GM12864 (cell line): ENCODE data around the gene KDM4B.

ENCODE experiments used
- DNase-seq: peaks from one replicate; pipeline ENCODE4 v3.0.0-alpha.2; 2011; ENCODE audit warnings: low read depth
- H3K4me3 ChIP-seq: 2 replicates; pipeline ENCODE4 v1.5.1; 2011; ENCODE audit warnings: mild to moderate bottlenecking, low read depth, low read length, control low read depth
- TF ChIP-seq, protein P1 (sequence below): IDR thresholded peaks from 2 replicates; pipeline ENCODE4 v1.5.1; 2011; ENCODE audit warnings: low read depth, mild to moderate bottlenecking, moderate library complexity, low read length, control low read depth, inconsistent platforms; ENCODE audit errors: missing control alignments

KDM4B gene

GRCh38 chr19:5006201-5006600 lies 37.3 kb downstream of the KDM4B start:
- H3K4me3 ChIP-seq, result no peak overlapping the region
- DNase-seq, result no peak
- TF ChIP-seq, protein P1, sequence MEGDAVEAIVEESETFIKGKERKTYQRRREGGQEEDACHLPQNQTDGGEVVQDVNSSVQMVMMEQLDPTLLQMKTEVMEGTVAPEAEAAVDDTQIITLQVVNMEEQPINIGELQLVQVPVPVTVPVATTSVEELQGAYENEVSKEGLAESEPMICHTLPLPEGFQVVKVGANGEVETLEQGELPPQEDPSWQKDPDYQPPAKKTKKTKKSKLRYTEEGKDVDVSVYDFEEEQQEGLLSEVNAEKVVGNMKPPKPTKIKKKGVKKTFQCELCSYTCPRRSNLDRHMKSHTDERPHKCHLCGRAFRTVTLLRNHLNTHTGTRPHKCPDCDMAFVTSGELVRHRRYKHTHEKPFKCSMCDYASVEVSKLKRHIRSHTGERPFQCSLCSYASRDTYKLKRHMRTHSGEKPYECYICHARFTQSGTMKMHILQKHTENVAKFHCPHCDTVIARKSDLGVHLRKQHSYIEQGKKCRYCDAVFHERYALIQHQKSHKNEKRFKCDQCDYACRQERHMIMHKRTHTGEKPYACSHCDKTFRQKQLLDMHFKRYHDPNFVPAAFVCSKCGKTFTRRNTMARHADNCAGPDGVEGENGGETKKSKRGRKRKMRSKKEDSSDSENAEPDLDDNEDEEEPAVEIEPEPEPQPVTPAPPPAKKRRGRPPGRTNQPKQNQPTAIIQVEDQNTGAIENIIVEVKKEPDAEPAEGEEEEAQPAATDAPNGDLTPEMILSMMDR, result no peak

DNA sequence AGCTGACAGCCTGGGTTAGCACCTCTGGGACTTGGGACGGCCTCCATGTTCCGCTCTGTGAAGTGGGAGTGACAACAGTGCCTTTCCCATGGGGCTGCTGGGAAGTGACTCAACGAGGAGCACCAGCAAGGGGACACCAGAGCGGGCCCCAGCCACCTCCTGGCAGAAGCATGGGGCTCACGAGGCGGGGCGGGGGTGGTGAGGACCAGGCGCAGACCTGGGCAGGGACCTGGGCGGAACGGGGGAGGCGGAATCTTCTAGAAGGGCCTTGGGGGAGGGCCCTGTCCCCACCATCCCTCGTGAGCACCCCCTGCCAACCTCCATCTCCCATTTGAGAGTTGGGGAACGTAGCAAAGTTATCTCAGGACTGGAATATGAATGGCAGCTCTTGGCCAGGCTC lies 37.9 kb downstream of the KDM4B start:
- TF ChIP-seq, protein P1, result no peak
- no peak overlapping the region for H3K4me3 ChIP-seq
- no peak for DNase-seq

- no peak for DNase-seq
- TF ChIP-seq, protein P1, result no peak
Observed at GRCh38 chr19:5011476-5012238, 42.7 kb downstream of the KDM4B start.

GRCh38 chr19:5012688-5013457 lies 44.0 kb downstream of the KDM4B start:
- DNase-seq, result no peak
- TF ChIP-seq, protein P1, result no peak
- no peak overlapping the region for H3K4me3 ChIP-seq

More at GRCh38 chr19:5011476-5012238, 42.7 kb downstream of the KDM4B start:
- no peak overlapping the region for H3K4me3 ChIP-seq

DNA sequence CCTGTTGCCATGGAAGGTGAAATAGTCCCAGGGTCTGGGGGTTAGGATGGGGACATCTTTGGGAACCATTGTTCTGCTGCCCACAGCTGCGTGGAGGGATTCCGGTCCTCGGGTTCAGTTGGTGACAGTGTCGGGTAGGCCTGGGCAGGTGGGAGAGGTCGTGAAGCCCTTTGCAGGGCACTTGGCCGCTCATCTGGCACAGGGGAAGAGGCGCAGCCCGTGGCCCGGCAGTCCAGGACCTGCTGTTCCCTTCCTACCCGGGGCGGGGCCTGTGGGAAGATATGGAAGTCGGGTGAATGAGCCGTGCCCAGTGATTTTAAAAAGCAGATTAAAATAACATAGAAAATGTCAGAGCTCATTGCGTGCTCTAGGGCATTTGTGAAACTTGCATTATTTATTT lies 44.8 kb downstream of the KDM4B start:
- TF ChIP-seq, protein P1, result no peak
- DNase-seq, result no peak
- no peak overlapping the region for H3K4me3 ChIP-seq

- TF ChIP-seq, protein P1, result no peak
- H3K4me3 ChIP-seq, result no peak overlapping the region
- DNase-seq, result no peak
Observed at GRCh38 chr19:5014941-5015340, 46.0 kb downstream of the KDM4B start.

GRCh38 chr19:5016268-5016667 lies 47.4 kb downstream of the KDM4B start:
- no peak for DNase-seq
- no peak overlapping the region for H3K4me3 ChIP-seq
- TF ChIP-seq, protein P1, result no peak
